RWPE2 (cell line): Measurements from ENCODE around the gene MAPRE3.
A peak's percentile ranks its signal among the peaks of the same experiment; 100 is the strongest.

Experiments
- ATAC-seq: fragments of 200-7000 bp; cut with Tn5 transposase; 3 replicates; pipeline ENCODE4 v1.9.1; 2021; ENCODE audit warnings: low read depth
- DNase-seq: peaks from one replicate; pipeline ENCODE4 v3.0.0-alpha.2; 2020; ENCODE audit warnings: low spot score
- H3K27ac ChIP-seq: fragments of 450-650 bp; 2 replicates; pipeline ENCODE4 v1.5.1; 2017; ENCODE audit warnings: mild to moderate bottlenecking; ENCODE audit not compliant: poor library complexity, severe bottlenecking
- H3K27me3 ChIP-seq: fragments of 250-450 bp; sonication (Bioruptor Pico); 2 replicates; pipeline ENCODE4 v1.5.1; 2021; ENCODE audit warnings: mild to moderate bottlenecking, moderate library complexity; ENCODE audit not compliant: insufficient read depth, poor library complexity, severe bottlenecking
- H3K36me3 ChIP-seq: fragments of 250-450 bp; sonication (Bioruptor Pico); 2 replicates; pipeline ENCODE4 v1.5.1; 2020; ENCODE audit warnings: low read depth, mild to moderate bottlenecking, moderate library complexity
- H3K4me1 ChIP-seq: fragments of 250-450 bp; sonication (Bioruptor Pico); 2 replicates; pipeline ENCODE4 v1.5.1; 2021; ENCODE audit warnings: mild to moderate bottlenecking, moderate library complexity; ENCODE audit not compliant: insufficient read depth, poor library complexity, severe bottlenecking
- H3K4me3 ChIP-seq: fragments of 250-450 bp; sonication (Bioruptor Pico); 2 replicates; pipeline ENCODE4 v1.5.1; 2021; ENCODE audit warnings: mild to moderate bottlenecking, moderate library complexity; ENCODE audit not compliant: severe bottlenecking
- H3K9me3 ChIP-seq: fragments of 250-450 bp; sonication (Bioruptor Pico); 2 replicates; pipeline ENCODE4 v1.5.1; 2021; ENCODE audit warnings: mild to moderate bottlenecking, moderate library complexity; ENCODE audit not compliant: severe bottlenecking
- TF ChIP-seq, protein P1 (sequence below): fragments of 450-650 bp; IDR thresholded peaks from one replicate; pipeline ENCODE4 v1.5.1; 2017; ENCODE audit warnings: mild to moderate bottlenecking, moderate library complexity; ENCODE audit not compliant: poor library complexity, severe bottlenecking

Gene MAPRE3

GRCh38 chr2:27050996-27051901, 80.8 kb downstream of the MAPRE3 start, which contains the start of gene AGBL5:
AGBL5 (plus strand) TSS chr2:27051668; CDS start chr2:27052959, 1,291 bp downstream.
- TF ChIP-seq, protein P1, sequence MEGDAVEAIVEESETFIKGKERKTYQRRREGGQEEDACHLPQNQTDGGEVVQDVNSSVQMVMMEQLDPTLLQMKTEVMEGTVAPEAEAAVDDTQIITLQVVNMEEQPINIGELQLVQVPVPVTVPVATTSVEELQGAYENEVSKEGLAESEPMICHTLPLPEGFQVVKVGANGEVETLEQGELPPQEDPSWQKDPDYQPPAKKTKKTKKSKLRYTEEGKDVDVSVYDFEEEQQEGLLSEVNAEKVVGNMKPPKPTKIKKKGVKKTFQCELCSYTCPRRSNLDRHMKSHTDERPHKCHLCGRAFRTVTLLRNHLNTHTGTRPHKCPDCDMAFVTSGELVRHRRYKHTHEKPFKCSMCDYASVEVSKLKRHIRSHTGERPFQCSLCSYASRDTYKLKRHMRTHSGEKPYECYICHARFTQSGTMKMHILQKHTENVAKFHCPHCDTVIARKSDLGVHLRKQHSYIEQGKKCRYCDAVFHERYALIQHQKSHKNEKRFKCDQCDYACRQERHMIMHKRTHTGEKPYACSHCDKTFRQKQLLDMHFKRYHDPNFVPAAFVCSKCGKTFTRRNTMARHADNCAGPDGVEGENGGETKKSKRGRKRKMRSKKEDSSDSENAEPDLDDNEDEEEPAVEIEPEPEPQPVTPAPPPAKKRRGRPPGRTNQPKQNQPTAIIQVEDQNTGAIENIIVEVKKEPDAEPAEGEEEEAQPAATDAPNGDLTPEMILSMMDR, result no peak
- DNase-seq, result peak; percentile 94
- peak; percentile 69 for ATAC-seq
- H3K27ac ChIP-seq, result peak within 1 kb of the TSS; percentile 64
- peak within 1 kb of the TSS; percentile 73 for H3K4me3 ChIP-seq
- H3K4me1 ChIP-seq, result peaks cover 3% of the 10 kb centered on the region
- peaks cover 24% of the 10 kb centered on the region for H3K36me3 ChIP-seq
- no peaks in the 10 kb centered on the region for H3K9me3 ChIP-seq
- H3K27me3 ChIP-seq, result no peaks in the 10 kb centered on the region

GRCh38 chr2:27051902-27052645, 81.6 kb downstream of the MAPRE3 start:
- Histone ChIP-seq H3K4me1 (peaks cover 3% of the 10 kb centered on the region), H3K4me3 (peak overlapping the region; percentile 73), H3K36me3 (peaks cover 30% of the 10 kb centered on the region), H3K27me3 (no peaks in the 10 kb centered on the region), H3K27ac (peak overlapping the region; percentile 64), H3K9me3 (no peaks in the 10 kb centered on the region)
- TF ChIP-seq, protein P1, result no peak
- DNase-seq, result no peak
- no peak for ATAC-seq

DNA sequence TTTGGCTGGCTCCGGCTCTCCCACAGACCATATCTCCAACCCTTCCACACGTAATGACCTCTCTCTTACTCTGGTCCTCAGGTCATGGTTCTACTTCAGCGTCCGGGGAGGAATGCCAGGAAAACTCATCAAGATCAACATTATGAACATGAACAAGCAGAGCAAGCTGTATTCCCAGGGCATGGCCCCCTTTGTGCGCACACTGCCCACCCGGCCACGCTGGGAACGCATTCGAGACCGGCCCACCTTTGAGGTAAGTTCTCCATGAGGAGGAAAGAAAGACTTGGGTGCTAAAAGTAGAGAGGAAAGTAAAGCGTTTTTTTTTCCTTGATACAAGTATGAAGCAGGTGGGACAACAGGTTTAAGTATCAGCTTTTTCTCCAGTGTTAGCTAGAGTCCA, 82.9 kb downstream of the MAPRE3 start:
- Histone ChIP-seq H3K9me3 (no peaks in the 10 kb centered on the region), H3K4me1 (peaks cover 3% of the 10 kb centered on the region), H3K27ac (no peak overlapping the region), H3K27me3 (no peaks in the 10 kb centered on the region), H3K4me3 (no peak overlapping the region), H3K36me3 (peaks cover 36% of the 10 kb centered on the region)
- DNase-seq (no peak), ATAC-seq (no peak)
- TF ChIP-seq, protein P1, result no peak

- TF ChIP-seq, protein P1, result no peak
- DNase-seq (no peak), ATAC-seq (no peak)
- no peak overlapping the region for H3K4me3 ChIP-seq
- peaks cover 3% of the 10 kb centered on the region for H3K4me1 ChIP-seq
- no peaks in the 10 kb centered on the region for H3K9me3 ChIP-seq
- no peak overlapping the region for H3K27ac ChIP-seq
- peaks cover 36% of the 10 kb centered on the region for H3K36me3 ChIP-seq
- no peaks in the 10 kb centered on the region for H3K27me3 ChIP-seq
These were observed 83.3 kb downstream of the MAPRE3 start for GRCh38 chr2:27053776-27054175.
